Renal pelvis (tissue), 4 donors: ENCODE measurements around the gene SLC6A9. TPM values are rescaled to one million over a fixed set of nuclear protein-coding genes. Genes with fewer than 3 reads are reported as not detected.
A peak's percentile ranks its signal among the peaks of the same experiment; 100 is the strongest.

ENCODE experiments used
- DNase-seq: peaks from one replicate; pipeline ENCODE4 v3.0.0-alpha.2; 2013
- polyA plus RNA-seq, 3 donors: library from polyadenylated mRNA; unstranded; fragments of 120-200 nt; gene quantifications; one replicate each; pipeline ENCODE4 v1.2.1, GENCODE V29; 2013; ENCODE audit not compliant: insufficient read length in 3 of 3

SLC6A9 gene
- polyA plus RNA-seq, 3 donors = 6.7 to 8.1 (median 6.9) TPM

GRCh38 chr1:44030605-44031251, 534 bp downstream of the SLC6A9 start:
- DNase-seq = peak; percentile 35

GRCh38 chr1:44029911-44030604, 1.2 kb downstream of the SLC6A9 start:
- DNase-seq = peak; percentile 88

GRCh38 chr1:44029260-44029910, 1.9 kb downstream of the SLC6A9 start:
- DNase-seq = no peak

GRCh38 chr1:44027320-44027719, 3.9 kb downstream of the SLC6A9 start:
- no peak for DNase-seq

GRCh38 chr1:44025816-44026215, 5.4 kb downstream of the SLC6A9 start:
- no peak for DNase-seq

DNA sequence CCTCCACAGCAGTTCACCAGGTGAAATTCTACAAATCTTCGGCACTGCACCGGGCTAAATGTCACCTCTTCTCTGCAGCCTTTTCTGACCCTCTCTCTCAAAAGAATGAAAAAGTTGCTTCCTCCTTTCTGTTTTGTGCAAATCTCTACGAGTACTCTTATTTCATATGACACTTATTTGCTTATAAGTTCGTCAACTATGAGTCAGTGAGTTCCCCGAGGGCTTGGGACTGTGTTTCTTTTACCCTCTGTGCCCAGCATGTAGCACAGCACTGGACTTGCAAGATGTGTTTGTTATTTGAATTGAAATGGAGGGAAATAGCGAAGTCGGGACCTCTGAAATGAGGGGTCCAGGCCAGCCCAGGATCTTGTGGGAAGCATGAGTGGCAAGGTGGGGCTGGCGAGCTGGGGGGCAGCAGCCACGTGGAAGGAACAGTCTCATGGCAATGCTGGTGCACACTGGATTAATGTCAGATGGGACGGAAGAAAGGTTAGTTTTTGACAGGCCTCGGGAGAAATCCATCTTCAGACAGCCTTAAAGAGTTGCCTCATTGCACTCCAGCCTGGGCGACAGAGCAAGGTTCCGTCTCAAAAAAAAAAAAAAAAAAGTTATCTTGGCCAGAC, 6.2 kb downstream of the SLC6A9 start:
- DNase-seq = no peak

- DNase-seq = no peak
Measured at GRCh38 chr1:44024031-44024902, 7.0 kb downstream of the SLC6A9 start.

GRCh38 chr1:44021581-44022321, 9.5 kb downstream of the SLC6A9 start:
- no peak for DNase-seq

GRCh38 chr1:44021156-44021555, 10.1 kb downstream of the SLC6A9 start:
- DNase-seq = no peak

DNA sequence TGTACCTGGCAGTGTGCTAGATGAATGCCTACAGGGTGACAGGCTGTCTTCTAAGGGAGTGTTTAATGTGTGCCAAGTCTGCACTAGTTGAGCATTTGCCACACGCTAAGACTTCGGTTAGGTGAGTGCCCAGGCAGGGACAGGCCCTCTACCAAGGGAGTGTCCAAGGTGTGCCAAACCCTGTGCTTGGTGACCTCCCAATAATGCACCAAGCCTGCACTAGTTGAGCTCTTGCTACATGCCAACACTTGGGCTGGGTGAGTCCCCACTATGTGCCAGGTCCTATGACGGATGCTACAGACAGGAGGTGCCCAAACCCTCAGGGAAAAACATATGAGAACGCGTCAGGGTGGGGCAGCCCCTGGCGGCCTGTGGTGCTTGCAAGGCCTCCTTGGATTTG, 10.8 kb downstream of the SLC6A9 start:
- DNase-seq = no peak

DNA sequence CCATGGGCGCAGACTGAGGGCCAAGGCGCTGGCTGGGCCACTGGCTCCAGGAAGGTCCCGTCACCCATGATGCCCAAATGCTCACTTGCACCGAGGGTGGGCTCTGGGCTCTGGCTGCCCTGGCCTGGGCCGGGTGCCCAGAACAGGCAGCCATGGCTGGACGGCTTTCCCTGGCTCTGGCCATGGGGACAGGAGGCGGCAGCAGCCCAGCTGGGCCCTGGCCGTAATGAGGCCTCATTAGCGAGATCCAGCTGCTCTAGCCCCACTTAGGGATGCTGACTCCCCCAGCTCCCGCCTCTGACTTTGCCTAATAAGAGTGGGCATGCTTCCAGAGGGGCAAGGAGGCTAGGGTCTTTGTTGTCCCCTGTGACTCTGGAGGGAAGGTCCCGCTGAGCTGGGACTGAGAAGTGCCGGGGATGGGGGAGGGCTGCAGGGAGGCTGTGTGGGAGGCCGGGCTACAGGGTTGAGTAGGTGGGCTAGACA, 11.8 kb downstream of the SLC6A9 start:
- DNase-seq = no peak

DNA sequence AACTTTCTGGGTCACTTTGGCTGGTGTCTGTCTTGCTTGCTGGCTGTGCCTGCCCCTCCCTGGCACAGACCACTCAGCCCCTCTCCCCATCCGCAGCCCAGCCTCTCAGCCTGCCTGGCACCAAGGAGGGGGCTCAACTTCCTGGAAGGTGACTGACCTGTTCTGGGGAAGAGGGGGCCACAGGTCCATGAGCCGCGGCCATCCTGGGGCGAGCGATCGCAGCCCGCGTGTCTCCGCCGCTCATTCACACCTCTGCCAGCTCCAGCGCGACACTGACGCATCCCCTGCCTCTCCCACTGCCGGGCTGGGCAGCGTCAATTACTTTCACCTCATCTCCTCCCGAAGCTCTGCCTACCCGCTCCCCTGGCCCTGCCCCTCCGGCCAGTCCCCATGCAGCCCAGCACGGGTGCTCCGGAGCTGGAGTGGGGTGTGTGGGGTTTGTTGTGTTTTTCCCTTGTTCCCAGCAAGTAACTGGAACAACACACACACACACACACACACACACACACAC, 14.3 kb downstream of the SLC6A9 start:
- DNase-seq = no peak

DNA sequence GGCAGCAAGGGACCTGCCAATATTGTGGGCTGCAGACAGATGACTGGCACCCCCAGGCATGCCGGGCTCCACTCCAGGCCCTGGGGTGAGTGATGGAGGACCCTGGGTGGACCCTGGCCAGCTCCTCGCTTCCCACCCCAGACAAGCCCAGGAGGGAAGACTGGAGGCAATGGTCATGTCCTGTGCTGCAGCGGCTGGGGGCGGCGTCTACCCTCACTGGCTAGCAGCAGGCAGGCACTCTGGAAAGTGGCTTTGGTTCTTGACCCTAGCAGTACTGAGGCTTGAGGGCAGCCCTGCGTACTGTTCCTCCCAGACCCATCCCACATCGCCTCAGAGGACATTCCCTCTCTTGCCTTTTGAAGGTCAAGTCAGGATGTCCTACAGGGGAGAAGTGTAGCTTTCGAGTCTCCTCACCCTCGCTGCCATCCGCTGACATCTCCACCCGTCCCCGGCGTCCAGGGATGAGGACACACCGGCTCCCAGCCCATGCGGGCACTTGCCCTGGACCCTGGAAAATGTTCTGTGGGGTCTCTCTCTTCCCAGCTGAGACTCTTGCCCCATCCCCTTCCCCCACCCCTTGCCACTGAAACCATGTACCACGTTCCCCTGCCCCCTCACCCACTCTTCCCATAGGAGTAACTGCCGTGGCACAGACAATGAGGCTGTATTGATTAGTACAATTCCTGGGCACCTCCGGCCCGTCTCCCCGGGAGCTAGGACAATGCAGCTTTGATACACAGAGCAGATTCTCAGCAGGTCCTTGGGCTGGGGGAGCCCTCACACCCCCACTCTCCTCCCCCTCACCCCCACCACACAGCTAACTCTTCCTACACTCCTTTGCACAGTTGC, 15.0 kb downstream of the SLC6A9 start:
- DNase-seq = no peak

GRCh38 chr1:44015206-44015605, 16.1 kb downstream of the SLC6A9 start:
- DNase-seq = no peak

- DNase-seq = no peak
Measured at GRCh38 chr1:44014365-44015104, 16.7 kb downstream of the SLC6A9 start.

GRCh38 chr1:44013949-44014348, 17.3 kb downstream of the SLC6A9 start:
- no peak for DNase-seq

DNA sequence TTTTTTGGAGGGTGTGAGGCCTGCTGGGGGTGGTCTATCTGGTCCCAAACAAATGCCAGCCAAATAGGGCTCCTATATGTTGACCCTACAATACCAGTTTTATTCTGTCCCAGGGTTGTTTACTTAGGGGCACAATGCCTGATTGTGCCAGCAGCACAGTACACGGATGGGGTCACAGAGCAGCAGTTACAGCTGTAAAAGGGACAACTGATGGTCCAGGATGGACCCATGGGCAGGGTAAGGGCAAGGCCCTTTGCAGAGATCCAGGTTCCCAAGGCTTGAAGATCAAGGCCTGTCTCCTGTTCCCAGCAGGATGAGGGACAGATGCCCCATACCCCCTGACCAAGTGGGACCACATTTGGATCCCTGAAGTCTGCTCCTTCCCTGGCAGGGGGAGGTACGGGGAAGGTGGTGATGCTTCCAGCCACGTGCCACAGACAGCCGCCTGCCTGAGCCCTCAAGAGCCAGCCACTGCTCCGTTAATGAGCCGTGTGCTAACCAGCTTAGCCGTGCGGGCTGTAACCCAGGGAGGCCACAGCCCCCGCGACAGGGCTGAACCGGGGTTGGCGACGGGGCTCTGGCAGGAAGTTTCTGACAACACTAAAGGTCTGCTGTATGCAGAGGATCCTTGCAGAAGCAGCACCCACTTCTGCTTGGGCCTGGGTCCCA, 18.2 kb downstream of the SLC6A9 start:
- peak; percentile 52 for DNase-seq

DNA sequence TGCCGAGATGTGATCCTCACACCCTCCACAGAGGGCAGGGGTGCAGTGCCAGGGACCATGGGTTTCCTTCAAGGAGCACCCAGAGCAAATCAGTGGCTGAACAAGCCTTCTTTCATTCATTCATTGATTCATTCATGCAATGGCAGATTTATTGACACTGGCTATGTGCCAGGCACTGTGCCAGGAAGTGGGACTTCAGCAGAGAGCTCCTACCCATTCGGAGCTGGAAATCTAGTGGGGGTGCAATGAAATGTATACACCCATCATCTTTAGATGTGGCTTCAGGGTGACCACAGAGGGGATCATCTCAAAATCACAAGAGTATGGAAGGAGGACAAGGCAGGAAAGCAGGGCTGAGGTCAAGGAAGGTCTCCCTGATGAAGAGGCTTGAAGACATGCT, 18.9 kb downstream of the SLC6A9 start:
- no peak for DNase-seq
